Naive thymus-derived CD4-positive, alpha-beta T cell (primary cell): ENCODE data around the gene MYLIP. TPM values are rescaled to one million over a fixed set of nuclear protein-coding genes. Genes with fewer than 3 reads are reported as not detected.

Experiments
- ATAC-seq: fragments of 150-1000 bp; cut with Tn5 transposase; 2 replicates; pipeline ENCODE4 v1.10.0; 2021; ENCODE audit warnings: mild to moderate bottlenecking, moderate library complexity
- CTCF ChIA-PET: fragments of 350-600 bp; sonication (Branson Sonifier 250); formaldehyde crosslinking; loops from one replicate; lab custom pipeline; 2021; ENCODE audit warnings: antibody characterized with exemption; lab: Charles Lee
- POLR2A ChIA-PET: fragments of 350-600 bp; sonication (Branson Sonifier 250); formaldehyde crosslinking; loops from one replicate; lab custom pipeline; 2021; ENCODE audit warnings: antibody characterized with exemption, inconsistent platforms; lab: Charles Lee
- DNase-seq, 9 donors: peaks; one replicate each; pipeline versions ENCODE4 v3.0.0 to v3.0.0-alpha.2; 2020 to 2022; ENCODE audit warnings: mixed read lengths in 1 of 9
- H3K27ac ChIP-seq: one replicate; pipeline ENCODE4 v1.7.0; 2013; ENCODE audit warnings: mild to moderate bottlenecking, low read depth, low read length, moderate library complexity
- H3K27me3 ChIP-seq, 2 donors: one replicate each; pipeline ENCODE4 v1.7.0; 2013; ENCODE audit warnings: low read length in 2 of 2, mild to moderate bottlenecking in 2 of 2, moderate library complexity in 2 of 2; ENCODE audit not compliant: control insufficient read depth in 2 of 2, insufficient read depth in 2 of 2
- H3K36me3 ChIP-seq, 3 experiments: 1 replicate in 2 of 3; 2 replicates in 1 of 3; pipeline ENCODE4 v1.7.0; 2013; ENCODE audit warnings: low read length in 3 of 3, mild to moderate bottlenecking in 3 of 3, moderate library complexity in 1 of 3; ENCODE audit not compliant: insufficient read depth in 3 of 3, control insufficient read depth in 2 of 3
- H3K4me1 ChIP-seq, 2 donors: one replicate each; pipeline ENCODE4 v1.7.0; 2013; ENCODE audit warnings: low read length in 2 of 2, mild to moderate bottlenecking in 2 of 2, moderate library complexity in 1 of 2; ENCODE audit not compliant: control insufficient read depth in 2 of 2, insufficient read depth in 2 of 2
- H3K4me3 ChIP-seq: 2 replicates; pipeline ENCODE4 v1.7.0; 2013; ENCODE audit warnings: mild to moderate bottlenecking, low read length
- H3K9me3 ChIP-seq, 3 experiments: 1 replicate in 2 of 3; 2 replicates in 1 of 3; pipeline ENCODE4 v1.7.0; 2013; ENCODE audit warnings: low read length in 3 of 3; ENCODE audit not compliant: control insufficient read depth in 2 of 3
- H3K27ac Mint-ChIP-seq, 9 donors: one replicate each; pipeline ENCODE4 v1.8.0; 2020 to 2022; ENCODE audit warnings: mixed read lengths in 9 of 9, mild to moderate bottlenecking in 8 of 9, moderate library complexity in 5 of 9, inconsistent platforms in 2 of 9
- H3K27me3 Mint-ChIP-seq, 5 donors: one replicate each; pipeline ENCODE4 v1.8.0; 2021 to 2022; ENCODE audit warnings: mixed read lengths in 5 of 5, mild to moderate bottlenecking in 1 of 5
- H3K36me3 Mint-ChIP-seq, 5 donors: one replicate each; pipeline ENCODE4 v1.8.0; 2020 to 2022; ENCODE audit warnings: mixed read lengths in 5 of 5, mild to moderate bottlenecking in 3 of 5, inconsistent platforms in 1 of 5
- H3K4me1 Mint-ChIP-seq, 7 donors: one replicate each; pipeline ENCODE4 v1.8.0; 2020 to 2022; ENCODE audit warnings: mixed read lengths in 7 of 7, mild to moderate bottlenecking in 3 of 7, inconsistent platforms in 1 of 7
- H3K4me3 Mint-ChIP-seq, 10 donors: one replicate each; pipeline ENCODE4 v1.8.0; 2020 to 2022; ENCODE audit warnings: mild to moderate bottlenecking in 10 of 10, mixed read lengths in 10 of 10, moderate library complexity in 6 of 10, inconsistent platforms in 2 of 10
- H3K9me3 Mint-ChIP-seq, 11 donors: one replicate each; pipeline ENCODE4 v1.8.0; 2020 to 2022; ENCODE audit warnings: mixed read lengths in 11 of 11, mild to moderate bottlenecking in 4 of 11, inconsistent platforms in 1 of 11, moderate library complexity in 1 of 11
- intact Hi-C, 2 donors: fragments of 100-400 bp; cut with micrococcal nuclease; formaldehyde crosslinking; loops; one replicate each; pipeline ENCODE4 v1.15.1; 2023
- microRNA-seq: library from miRNA; unstranded; fragments of <30 nt; microRNA quantifications from one replicate; pipeline ENCODE4 v1.2.0, GENCODE V29; 2022; ENCODE audit warnings: borderline microRNAs expressed
- polyA plus RNA-seq, 2 donors: library from polyadenylated mRNA; unstranded; fragments of 300-500 nt; fragmentation: Illumina TruSeq; gene quantifications; one replicate each; pipeline ENCODE4 v1.2.3, GENCODE V29; 2021
- total RNA-seq, 6 experiments: library from RNA in 5 of 6; stranded (reverse) in 5 of 6; gene quantifications; 1 replicate in 5 of 6; 2 replicates in 1 of 6; pipeline ENCODE4 v1.2.3 and lab custom pipeline; 2021 to 2026

MYLIP gene
- total and polyA plus RNA-seq, 7 experiments from 2014 or later = 17.8 to 215 (median 70.1) TPM

- CTCF ChIA-PET = interaction anchor here (1.0 to 9.1 kb wide), 3 partner anchors 11 to 494 kb away, joined by 3 to 77 read pairs (median 4); no protein-coding TSS in a partner anchor
Observed at GRCh38 chr6:16187176-16187575, 58.3 kb downstream of the MYLIP start.

GRCh38 chr6:16190214-16190613 is 61.3 kb downstream of the MYLIP start:
- Histone ChIP-seq H3K4me3 (no peak overlapping the region), H3K27me3 (peaks cover 0 to 5% of the 10 kb centered on the region in 2 donors), H3K4me1 (no peaks in the 10 kb centered on the region), H3K27ac (no peak overlapping the region), H3K36me3 (no peaks in the 10 kb centered on the region), H3K9me3 (no peaks in the 10 kb centered on the region)
- Mint-ChIP-seq H3K4me3 (no peak overlapping the region), H3K36me3 (no peaks in the 10 kb centered on the region), H3K27me3 (peaks cover 11 to 45% (median 17%) of the 10 kb centered on the region in 5 donors), H3K9me3 (no peaks in the 10 kb centered on the region), H3K4me1 (no peaks in the 10 kb centered on the region), H3K27ac (no peak overlapping the region)
- CTCF ChIA-PET = interaction anchor here (2.8 kb wide), 1 partner anchor 499 kb away, joined by 7 read pairs; no protein-coding TSS in a partner anchor
- POLR2A ChIA-PET = interaction anchor here (0.6 kb wide), 1 partner anchor 61 kb away, joined by 3 read pairs; the partner anchor contains the start of gene MYLIP
- intact Hi-C loops = no loop called here
- ATAC-seq (no peak), DNase-seq (no peak)

More at GRCh38 chr6:16187176-16187575, 58.3 kb downstream of the MYLIP start:
- Histone ChIP-seq H3K27me3 (peaks cover 0 to 5% of the 10 kb centered on the region in 2 donors), H3K36me3 (no peaks in the 10 kb centered on the region), H3K4me1 (peaks cover 0 to 8% of the 10 kb centered on the region in 2 donors), H3K27ac (no peak overlapping the region), H3K4me3 (no peak overlapping the region), H3K9me3 (no peaks in the 10 kb centered on the region)
- DNase-seq (no peak), ATAC-seq (no peak)
- intact Hi-C loops = loop anchor here in 1 of 2 donors (10.0 kb wide), 1 partner anchor 192 kb away; no protein-coding TSS in a partner anchor
- peaks cover 0 to 29% (median 6%) of the 10 kb centered on the region in 5 donors for H3K27me3 Mint-ChIP-seq
- H3K4me1 Mint-ChIP-seq = peaks cover 0 to 16% (median 11%) of the 10 kb centered on the region in 7 donors
- peaks cover 0 to under 1% (median 0%) of the 10 kb centered on the region in 5 donors for H3K36me3 Mint-ChIP-seq
- no peak overlapping the region for H3K27ac Mint-ChIP-seq
- H3K9me3 Mint-ChIP-seq = peaks cover 0 to 7% (median 0%) of the 10 kb centered on the region in 11 donors
- POLR2A ChIA-PET = interaction anchor here (1.0 kb wide), 1 partner anchor 10 kb away, joined by 3 read pairs; no protein-coding TSS in a partner anchor
- H3K4me3 Mint-ChIP-seq = no peak overlapping the region

GRCh38 chr6:16196260-16196983 is 67.5 kb downstream of the MYLIP start:
- no peak for DNase-seq
- no peaks in the 10 kb centered on the region for H3K4me1 Mint-ChIP-seq
- intact Hi-C loops = no loop called here

GRCh38 chr6:16196984-16197546 is 68.2 kb downstream of the MYLIP start:
- H3K9me3 Mint-ChIP-seq = no peaks in the 10 kb centered on the region
- H3K4me3 ChIP-seq = no peak overlapping the region
- H3K9me3 ChIP-seq = no peaks in the 10 kb centered on the region
- H3K27ac ChIP-seq = no peak overlapping the region
- H3K27me3 ChIP-seq = no peaks in the 10 kb centered on the region
- ATAC-seq (no peak), DNase-seq (no peak)
- ChIA-PET POLR2A (interaction anchor here (0.9 kb wide), 1 partner anchor 10 kb away, joined by 3 read pairs; no protein-coding TSS in a partner anchor), CTCF (interaction anchor here (0.9 to 1.4 kb wide), 5 partner anchors 9 to 505 kb away, joined by 3 to 4 read pairs (median 3); no protein-coding TSS in a partner anchor)
- peaks cover 17 to 38% (median 20%) of the 10 kb centered on the region in 5 donors for H3K27me3 Mint-ChIP-seq
- H3K4me3 Mint-ChIP-seq = no peak overlapping the region
- no peaks in the 10 kb centered on the region for H3K36me3 Mint-ChIP-seq
- intact Hi-C loops = no loop called here
- H3K27ac Mint-ChIP-seq = no peak overlapping the region
- H3K4me1 Mint-ChIP-seq = no peaks in the 10 kb centered on the region
- no peaks in the 10 kb centered on the region for H3K4me1 ChIP-seq
- H3K36me3 ChIP-seq = no peaks in the 10 kb centered on the region

More at GRCh38 chr6:16196260-16196983, 67.5 kb downstream of the MYLIP start:
- Histone ChIP-seq H3K36me3 (no peaks in the 10 kb centered on the region), H3K4me3 (no peak overlapping the region), H3K27ac (no peak overlapping the region), H3K9me3 (no peaks in the 10 kb centered on the region), H3K27me3 (no peaks in the 10 kb centered on the region), H3K4me1 (no peaks in the 10 kb centered on the region)
- Mint-ChIP-seq H3K27ac (no peak overlapping the region), H3K4me3 (no peak overlapping the region), H3K36me3 (no peaks in the 10 kb centered on the region), H3K27me3 (peaks cover 17 to 35% (median 20%) of the 10 kb centered on the region in 5 donors), H3K9me3 (no peaks in the 10 kb centered on the region)
- no peak for ATAC-seq
- ChIA-PET POLR2A (interaction anchor here (0.9 kb wide), 1 partner anchor 10 kb away, joined by 3 read pairs; no protein-coding TSS in a partner anchor), CTCF (interaction anchor here (0.9 kb wide), 1 partner anchor 13 kb away, joined by 3 read pairs; no protein-coding TSS in a partner anchor)

Small RNA genes lying within 50 kb of the gene (microRNA-seq; reads per million reads assigned to microRNA genes)
- gene MIR4639 = not detected

Other genes with a start within 250 kb of the MYLIP start
- gene GMPR, start 109.5 kb downstream of the MYLIP start, total RNA-seq = 1 to 10 TPM in 2 of 5 experiments, under 1 TPM in 1, not detected in 2; 0.93 to 2.1 (median 1.5) TPM
- under 1 TPM; 0.60 to 0.91 TPM for gene GMPR, start 109.5 kb downstream of the MYLIP start, polyA plus RNA-seq